LNCAP (cell line): ENCODE data around the gene PLPPR3.

ENCODE experiments used
- CTCF ChIP-seq: fragments of 450-650 bp; IDR thresholded peaks from 2 replicates; pipeline ENCODE4 v1.5.1; 2017; ENCODE audit warnings: mild to moderate bottlenecking

PLPPR3 gene, protein sequence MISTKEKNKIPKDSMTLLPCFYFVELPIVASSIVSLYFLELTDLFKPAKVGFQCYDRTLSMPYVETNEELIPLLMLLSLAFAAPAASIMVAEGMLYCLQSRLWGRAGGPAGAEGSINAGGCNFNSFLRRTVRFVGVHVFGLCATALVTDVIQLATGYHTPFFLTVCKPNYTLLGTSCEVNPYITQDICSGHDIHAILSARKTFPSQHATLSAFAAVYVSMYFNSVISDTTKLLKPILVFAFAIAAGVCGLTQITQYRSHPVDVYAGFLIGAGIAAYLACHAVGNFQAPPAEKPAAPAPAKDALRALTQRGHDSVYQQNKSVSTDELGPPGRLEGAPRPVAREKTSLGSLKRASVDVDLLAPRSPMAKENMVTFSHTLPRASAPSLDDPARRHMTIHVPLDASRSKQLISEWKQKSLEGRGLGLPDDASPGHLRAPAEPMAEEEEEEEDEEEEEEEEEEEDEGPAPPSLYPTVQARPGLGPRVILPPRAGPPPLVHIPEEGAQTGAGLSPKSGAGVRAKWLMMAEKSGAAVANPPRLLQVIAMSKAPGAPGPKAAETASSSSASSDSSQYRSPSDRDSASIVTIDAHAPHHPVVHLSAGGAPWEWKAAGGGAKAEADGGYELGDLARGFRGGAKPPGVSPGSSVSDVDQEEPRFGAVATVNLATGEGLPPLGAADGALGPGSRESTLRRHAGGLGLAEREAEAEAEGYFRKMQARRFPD

GRCh38 chr19:821825-822503 is at the start of gene PLPPR3:
PLPPR3 (minus strand) TSS chr19:821955; CDS start chr19:821559, 396 bp downstream.
- no peak for TF ChIP-seq CTCF

- no peak for TF ChIP-seq CTCF
Observed at GRCh38 chr19:870963-871401, 49.2 kb upstream of the PLPPR3 start.

DNA sequence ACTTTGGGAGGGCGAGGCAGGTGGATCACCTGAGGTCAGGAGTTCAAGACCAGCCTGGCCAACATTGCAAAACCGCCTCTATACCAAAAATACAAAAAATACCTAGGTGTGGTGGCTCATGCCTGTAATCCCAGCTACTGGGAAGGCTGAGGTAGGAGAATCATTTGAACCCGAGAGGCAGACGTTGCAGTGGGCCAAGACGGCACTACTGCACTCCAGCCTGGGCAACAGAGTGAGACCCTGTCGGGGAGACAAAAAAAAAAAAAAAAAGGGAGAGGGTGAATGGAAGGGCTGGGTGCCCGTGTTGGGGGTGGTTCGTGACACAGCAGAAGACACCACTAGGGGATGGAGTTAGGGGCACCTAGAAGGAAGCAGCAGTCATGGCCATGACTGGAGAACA is 48.6 kb upstream of the PLPPR3 start:
- TF ChIP-seq CTCF, result no peak

GRCh38 chr19:869245-870177 is 47.8 kb upstream of the PLPPR3 start:
- no peak for TF ChIP-seq CTCF

DNA sequence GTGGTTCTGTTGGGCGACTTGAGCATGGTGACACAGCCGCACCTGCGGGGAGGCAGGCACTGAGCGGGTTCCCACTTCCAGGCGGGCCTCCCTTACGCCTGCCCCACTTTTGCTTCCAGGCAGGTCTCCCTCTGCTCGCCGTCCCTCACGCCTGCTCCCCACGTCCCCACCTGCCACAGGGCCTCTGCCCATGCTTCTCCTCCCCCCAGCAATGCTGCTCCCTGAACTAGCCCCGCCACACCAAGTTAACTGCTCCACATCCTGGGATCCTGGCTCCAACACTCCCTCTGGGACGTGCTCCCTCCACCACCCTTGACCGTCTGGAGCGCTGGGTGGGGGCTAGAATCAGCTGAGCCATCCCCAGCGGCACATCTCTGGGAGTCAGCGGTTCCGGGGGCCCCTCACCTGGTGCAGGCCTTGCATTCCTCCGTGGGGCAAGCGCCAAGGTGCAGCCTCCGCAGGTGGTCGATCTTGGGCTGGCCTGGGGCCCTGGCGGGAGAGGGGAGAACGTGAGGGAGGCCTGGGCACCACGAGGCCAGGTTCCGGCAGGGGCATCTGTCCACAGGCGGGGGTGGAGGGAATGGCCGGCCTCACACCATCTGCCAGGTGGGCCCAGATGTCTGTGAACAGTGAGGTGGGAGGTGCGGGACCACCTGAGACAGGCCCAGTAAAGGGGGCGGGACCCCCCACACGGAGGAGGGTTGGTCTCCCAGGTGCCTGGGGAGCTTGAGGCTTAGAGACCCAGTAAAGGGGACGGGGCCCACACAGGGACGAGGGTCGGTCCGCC is 46.9 kb upstream of the PLPPR3 start:
- TF ChIP-seq CTCF, result no peak

DNA sequence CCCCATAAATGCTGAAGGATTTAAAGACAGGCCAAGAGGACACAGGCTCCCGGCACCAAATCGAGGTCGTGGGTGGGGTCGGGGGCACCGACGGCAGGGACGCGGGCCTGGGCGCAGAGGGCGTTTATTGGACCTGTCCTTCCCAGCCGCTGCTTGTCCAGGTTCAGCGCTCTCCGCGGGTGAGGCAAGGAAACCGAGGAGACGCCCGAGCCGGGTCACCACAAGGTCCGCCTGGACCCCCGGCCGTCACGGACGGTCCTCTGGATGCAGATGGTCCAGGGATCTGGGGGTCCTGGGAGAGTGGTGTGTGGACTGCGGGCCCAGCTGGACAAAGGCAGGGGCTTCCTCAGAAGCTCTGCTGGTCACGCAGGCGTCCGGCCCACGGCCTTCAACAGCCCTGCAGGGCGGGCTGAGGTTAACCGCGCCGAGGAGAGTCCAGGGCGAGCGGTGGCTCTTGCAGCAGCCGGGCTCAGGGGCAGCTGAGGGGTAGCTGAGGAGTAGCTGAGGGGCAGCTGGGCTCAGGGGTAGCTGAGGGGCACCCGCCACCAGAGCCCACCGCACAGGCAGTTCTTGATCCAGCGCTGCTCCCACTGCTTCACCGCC is 46.2 kb upstream of the PLPPR3 start:
- no peak for TF ChIP-seq CTCF
